ENCODE results near the gene NPR1.
A peak's percentile ranks its signal among the peaks of the same experiment; 100 is the strongest.
"Not testable (repeated sequence)": the region's sequence is repeated elsewhere in the genome, so short reads cannot be mapped to it uniquely, and the experiment has no call there.

NPR1 gene

GRCh38 chr1:153724634-153725033, 46.1 kb downstream of the NPR1 start:
- not testable (repeated sequence) for H3K36me3 Mint-ChIP-seq (ENCODE audit: insufficient read depth); ATAC-seq (replicated peaks; ENCODE audit: extremely low read depth, poor library complexity, severe bottlenecking); DNase-seq (ENCODE audit: low spot score in 2 of 2); H3K27me3 Mint-ChIP-seq; H3K4me3 Mint-ChIP-seq; H3K27ac Mint-ChIP-seq (ENCODE audit: low read depth); H3K9me3 Mint-ChIP-seq
- H3K4me1 Mint-ChIP-seq, result peaks cover 20% of the 10 kb centered on the region

GRCh38 chr1:153727463-153728304, 49.2 kb downstream of the NPR1 start, which contains the start of gene INTS3:
Gene INTS3, plus strand, starts transcription at chr1:153728050. Its CDS starts 585 bp downstream, at chr1:153728635.
- Mint-ChIP-seq H3K4me3 (peak within 1 kb of the TSS; percentile 92), H3K27me3 (no peaks in the 10 kb centered on the region), H3K9me3 (no peaks in the 10 kb centered on the region), H3K4me1 (peaks cover 31% of the 10 kb centered on the region), H3K36me3 (ENCODE audit: insufficient read depth) (peaks cover 13% of the 10 kb centered on the region), H3K27ac (ENCODE audit: low read depth) (peak within 1 kb of the TSS; percentile 98)
- DNase-seq (ENCODE audit: low spot score in 2 of 2) (peak; percentile 95 to 99), ATAC-seq (replicated peaks; ENCODE audit: extremely low read depth, poor library complexity, severe bottlenecking) (peak; percentile 99)

- no peaks in the 10 kb centered on the region for H3K9me3 Mint-ChIP-seq
- H3K4me1 Mint-ChIP-seq, result peaks cover 31% of the 10 kb centered on the region
- DNase-seq (ENCODE audit: low spot score in 2 of 2) (no peak), ATAC-seq (replicated peaks; ENCODE audit: extremely low read depth, poor library complexity, severe bottlenecking) (no peak)
- no peaks in the 10 kb centered on the region for H3K27me3 Mint-ChIP-seq
- peak overlapping the region; percentile 92 for H3K4me3 Mint-ChIP-seq
- peaks cover 13% of the 10 kb centered on the region for H3K36me3 Mint-ChIP-seq (ENCODE audit: insufficient read depth)
- H3K27ac Mint-ChIP-seq (ENCODE audit: low read depth), result peak overlapping the region; percentile 98
These were observed 50.0 kb downstream of the NPR1 start for GRCh38 chr1:153728305-153729066.

DNA sequence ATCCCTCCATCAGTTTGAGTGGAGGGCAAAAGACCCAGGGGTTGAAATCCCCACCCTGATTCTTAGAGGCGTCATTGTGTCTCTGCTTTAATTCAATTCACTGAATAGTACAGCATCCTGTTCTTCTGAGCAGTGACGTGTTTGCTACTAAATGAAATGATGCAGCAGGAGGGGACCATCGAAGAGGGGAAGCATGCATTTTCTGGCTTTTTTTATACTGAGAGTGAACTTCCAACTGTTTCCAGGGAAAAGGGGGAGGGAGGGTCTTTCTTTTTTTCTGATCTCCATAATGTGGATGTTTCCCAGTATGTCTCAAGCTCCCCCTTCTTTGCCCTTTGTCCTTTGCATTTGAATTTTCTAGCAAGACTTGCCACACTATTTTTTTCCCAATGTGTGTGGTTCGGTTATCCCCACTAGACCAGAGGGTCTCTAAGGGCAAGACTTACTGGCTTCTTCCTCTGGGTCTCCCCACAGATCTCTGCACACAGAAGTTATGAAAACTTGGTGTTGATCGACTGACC, 52.0 kb downstream of the NPR1 start:
- Mint-ChIP-seq H3K9me3 (no peaks in the 10 kb centered on the region), H3K27ac (ENCODE audit: low read depth) (no peak overlapping the region), H3K27me3 (no peaks in the 10 kb centered on the region), H3K36me3 (ENCODE audit: insufficient read depth) (peaks cover 20% of the 10 kb centered on the region), H3K4me1 (peaks cover 44% of the 10 kb centered on the region), H3K4me3 (no peak overlapping the region)
- no peak for ATAC-seq (replicated peaks; ENCODE audit: extremely low read depth, poor library complexity, severe bottlenecking)
- DNase-seq (ENCODE audit: low spot score in 2 of 2), result no peak

DNA sequence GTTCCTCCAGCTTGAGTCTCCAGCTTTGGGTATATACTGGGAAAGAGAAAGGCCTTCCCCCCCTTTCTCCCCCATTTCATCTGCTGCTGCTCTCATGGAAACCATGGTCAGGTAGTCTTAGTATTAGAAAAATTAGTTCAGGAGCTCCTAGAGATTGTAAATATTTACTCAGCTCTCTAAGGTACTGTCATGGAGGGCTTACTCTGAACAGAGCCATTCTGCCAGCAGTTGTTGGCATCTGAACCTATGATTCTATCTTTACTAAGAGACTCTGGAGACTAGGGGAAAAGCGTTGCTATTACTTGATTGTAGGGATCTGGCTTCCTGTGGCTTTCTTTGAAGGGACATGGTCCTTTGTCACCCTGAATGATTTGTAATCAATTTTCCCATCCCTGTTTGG, 55.5 kb downstream of the NPR1 start:
- H3K36me3 Mint-ChIP-seq (ENCODE audit: insufficient read depth), result peaks cover 13% of the 10 kb centered on the region
- no peak for DNase-seq (ENCODE audit: low spot score in 2 of 2)
- no peak overlapping the region for H3K4me3 Mint-ChIP-seq
- no peaks in the 10 kb centered on the region for H3K27me3 Mint-ChIP-seq
- no peaks in the 10 kb centered on the region for H3K9me3 Mint-ChIP-seq
- H3K4me1 Mint-ChIP-seq, result peaks cover 29% of the 10 kb centered on the region
- ATAC-seq (replicated peaks; ENCODE audit: extremely low read depth, poor library complexity, severe bottlenecking), result no peak
- no peak overlapping the region for H3K27ac Mint-ChIP-seq (ENCODE audit: low read depth)

DNA sequence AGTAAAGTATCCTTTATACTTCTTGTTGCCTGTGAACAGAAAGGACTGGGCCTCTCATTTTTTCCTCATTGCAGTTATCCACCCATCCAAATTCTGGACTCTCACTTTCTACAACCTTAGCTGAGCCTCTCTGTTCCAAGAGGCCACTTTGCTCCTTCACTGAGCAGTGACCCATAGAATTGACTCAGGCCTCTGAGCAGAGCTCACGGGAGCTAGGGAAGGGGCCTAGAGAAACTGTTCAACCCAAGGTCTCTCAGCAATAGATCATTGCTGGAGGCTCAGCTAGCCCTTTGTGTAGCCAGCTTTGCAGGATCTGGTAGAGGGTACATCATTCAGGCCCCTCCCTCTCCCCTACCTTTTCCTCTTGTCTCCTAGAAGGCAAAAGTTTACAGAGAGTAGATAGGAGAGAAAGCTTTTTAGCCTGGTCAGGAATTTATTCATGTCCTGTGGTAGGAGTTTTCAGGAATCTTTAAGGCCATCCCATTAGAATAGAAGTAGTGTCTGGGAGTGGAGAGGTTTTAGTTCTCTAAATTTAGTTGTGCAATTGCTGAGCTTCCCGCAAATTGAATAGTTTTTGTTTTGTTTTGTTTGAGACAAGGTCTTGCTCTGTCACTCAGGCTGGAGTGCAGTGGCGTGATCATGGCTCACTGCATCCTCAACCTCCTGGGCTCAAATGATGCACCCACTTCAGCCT, 56.1 kb downstream of the NPR1 start:
- Mint-ChIP-seq H3K36me3 (ENCODE audit: insufficient read depth) (peaks cover 13% of the 10 kb centered on the region), H3K27ac (ENCODE audit: low read depth) (no peak overlapping the region), H3K9me3 (no peaks in the 10 kb centered on the region), H3K4me3 (no peak overlapping the region), H3K4me1 (peaks cover 24% of the 10 kb centered on the region), H3K27me3 (no peaks in the 10 kb centered on the region)
- DNase-seq (ENCODE audit: low spot score in 2 of 2) (no peak), ATAC-seq (replicated peaks; ENCODE audit: extremely low read depth, poor library complexity, severe bottlenecking) (no peak)

DNA sequence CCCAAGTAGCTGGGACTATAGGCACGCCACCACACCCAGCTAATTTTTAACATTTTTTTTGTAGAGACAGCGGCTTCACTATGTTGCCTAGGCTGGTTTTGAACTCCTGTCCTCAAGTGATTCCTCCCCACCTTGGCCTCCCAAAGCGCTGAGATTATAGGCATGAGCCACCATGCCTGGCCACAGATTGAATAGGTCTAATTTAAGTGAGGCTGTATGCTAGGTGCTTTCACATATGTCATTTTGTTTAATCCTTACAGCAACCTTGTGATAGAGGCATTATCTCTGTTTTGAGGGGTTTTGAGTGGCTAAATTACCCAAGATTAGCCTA, 56.6 kb downstream of the NPR1 start:
- Mint-ChIP-seq H3K27ac (ENCODE audit: low read depth) (no peak overlapping the region), H3K36me3 (ENCODE audit: insufficient read depth) (peaks cover 14% of the 10 kb centered on the region), H3K4me1 (peaks cover 24% of the 10 kb centered on the region), H3K27me3 (no peaks in the 10 kb centered on the region), H3K4me3 (no peak overlapping the region), H3K9me3 (no peaks in the 10 kb centered on the region)
- ATAC-seq (replicated peaks; ENCODE audit: extremely low read depth, poor library complexity, severe bottlenecking) (no peak), DNase-seq (ENCODE audit: low spot score in 2 of 2) (no peak)

- H3K27ac Mint-ChIP-seq (ENCODE audit: low read depth), result peak overlapping the region; percentile 4
- no peak overlapping the region for H3K4me3 Mint-ChIP-seq
- ATAC-seq (replicated peaks; ENCODE audit: extremely low read depth, poor library complexity, severe bottlenecking) (no peak), DNase-seq (ENCODE audit: low spot score in 2 of 2) (no peak)
- peaks cover 23% of the 10 kb centered on the region for H3K36me3 Mint-ChIP-seq (ENCODE audit: insufficient read depth)
- H3K4me1 Mint-ChIP-seq, result peaks cover 25% of the 10 kb centered on the region
- no peaks in the 10 kb centered on the region for H3K9me3 Mint-ChIP-seq
- no peaks in the 10 kb centered on the region for H3K27me3 Mint-ChIP-seq
These were observed 63.5 kb downstream of the NPR1 start for GRCh38 chr1:153741986-153742385.

DNA sequence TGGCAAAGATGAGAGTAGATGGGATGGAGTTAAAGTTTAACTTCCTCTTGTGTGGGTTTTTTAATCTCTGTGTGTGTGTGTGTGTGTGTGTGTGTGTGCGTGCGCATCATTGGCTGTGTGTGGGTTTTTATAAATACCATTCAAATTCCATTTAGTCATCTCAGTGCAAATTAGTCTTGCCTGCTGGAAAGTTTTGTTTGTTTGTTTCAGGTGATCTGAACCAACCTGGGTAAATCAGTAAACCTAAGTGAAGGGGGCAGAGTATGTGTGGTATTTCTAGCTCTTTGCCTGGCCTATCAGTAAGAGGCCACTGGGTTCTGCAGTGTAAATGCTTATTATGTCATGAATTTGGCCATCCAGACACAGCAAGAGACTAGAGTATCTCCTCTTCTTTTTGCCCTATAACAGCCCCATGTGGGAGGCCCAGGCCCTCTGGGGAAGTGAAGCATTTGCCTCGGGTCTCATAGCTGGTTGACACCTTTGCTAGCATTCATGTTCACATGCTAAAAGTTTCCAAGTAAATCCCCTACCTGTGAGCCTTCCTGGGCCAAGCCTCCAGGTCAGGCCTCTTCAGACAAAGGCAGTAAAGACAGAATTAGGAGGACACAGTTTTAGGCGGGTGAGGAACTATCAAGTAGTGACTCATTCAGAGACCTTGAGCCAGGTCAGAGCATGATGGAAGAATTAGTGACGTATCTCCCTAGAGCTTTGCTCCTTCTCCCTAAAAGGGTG, 64.1 kb downstream of the NPR1 start:
- Mint-ChIP-seq H3K9me3 (no peaks in the 10 kb centered on the region), H3K27me3 (no peaks in the 10 kb centered on the region), H3K27ac (ENCODE audit: low read depth) (peak overlapping the region; percentile 4), H3K36me3 (ENCODE audit: insufficient read depth) (peaks cover 26% of the 10 kb centered on the region), H3K4me3 (no peak overlapping the region), H3K4me1 (peaks cover 25% of the 10 kb centered on the region)
- ATAC-seq (replicated peaks; ENCODE audit: extremely low read depth, poor library complexity, severe bottlenecking) (no peak), DNase-seq (ENCODE audit: low spot score in 2 of 2) (no peak)
